Heart left ventricle (tissue), 16 donors: Measurements from ENCODE around the gene AKAP8. TPM values are rescaled to one million over a fixed set of nuclear protein-coding genes. Genes with fewer than 3 reads are reported as not detected.
A peak's percentile ranks its signal among the peaks of the same experiment; 100 is the strongest.
"Not testable (repeated sequence)": the region's sequence is repeated elsewhere in the genome, so short reads cannot be mapped to it uniquely, and the experiment has no call there.

Experiments
- ATAC-seq, 4 donors: fragments of 200-7000 bp; cut with Tn5 transposase; one replicate each; pipeline ENCODE4 v1.9.1; 2020 to 2022; ENCODE audit warnings: moderate library complexity in 4 of 4, mild to moderate bottlenecking in 3 of 4, moderate number of reproducible peaks in 1 of 4
- DNase-seq, 5 donors: peaks; one replicate each; pipeline ENCODE4 v3.0.0-alpha.2; 2020
- H3K27ac ChIP-seq, 12 donors: fragments of 200-600 bp; sonication (generic) in 4 of 12; one replicate each; pipeline versions ENCODE4 v1.5.0 to v1.8.0; 2016 to 2022; ENCODE audit warnings: mild to moderate bottlenecking in 2 of 12
- H3K27me3 ChIP-seq, 9 donors: fragments of 200-600 bp; sonication (generic) in 2 of 9; one replicate each; pipeline versions ENCODE4 v1.5.1 to v1.8.0; 2016 to 2022; ENCODE audit warnings: mild to moderate bottlenecking in 3 of 9
- H3K36me3 ChIP-seq, 9 donors: fragments of 200-600 bp; sonication (generic) in 2 of 9; one replicate each; pipeline versions ENCODE4 v1.5.0 to v1.8.0; 2018 to 2022; ENCODE audit warnings: mild to moderate bottlenecking in 2 of 9
- H3K4me1 ChIP-seq, 12 donors: fragments of 200-600 bp; sonication (generic) in 4 of 12; one replicate each; pipeline versions ENCODE4 v1.5.0 to v1.8.0; 2016 to 2022; ENCODE audit warnings: mild to moderate bottlenecking in 3 of 12
- H3K4me3 ChIP-seq, 12 donors: fragments of 200-600 bp; sonication (generic) in 4 of 12; one replicate each; pipeline versions ENCODE4 v1.5.0 to v1.8.0; 2017 to 2022; ENCODE audit warnings: mild to moderate bottlenecking in 9 of 12, moderate library complexity in 4 of 12
- H3K9me3 ChIP-seq, 12 donors: fragments of 200-600 bp; sonication (generic) in 4 of 12; one replicate each; pipeline versions ENCODE4 v1.5.0 to v1.8.0; 2016 to 2022; ENCODE audit warnings: mild to moderate bottlenecking in 1 of 12
- CTCF ChIP-seq, 12 donors: fragments of 200-600 bp; sonication (generic) in 4 of 12; IDR thresholded peaks; one replicate each; pipeline versions ENCODE4 v1.5.0 to v1.8.0; 2018 to 2022; ENCODE audit warnings: antibody characterized with exemption in 12 of 12, mild to moderate bottlenecking in 5 of 12
- POLR2A ChIP-seq, 2 donors: fragments of 450-650 bp; IDR thresholded peaks; one replicate each; pipeline ENCODE4 v1.6.1; 2017; ENCODE audit warnings: antibody characterized with exemption in 2 of 2, mild to moderate bottlenecking in 2 of 2, moderate library complexity in 2 of 2
- WGBS, 4 donors: extraction: QIAGEN DNeasy Blood & Tissue Kit in 2 of 4; methylation state at CpG; one replicate each; pipeline versions ENCODE4 v1.1.5 to v1.1.7; 2013 to 2018; 5-methylcytosine and 5-hydroxymethylcytosine counted together
- intact Hi-C, 10 donors: fragments of 100-400 bp; cut with DNase I; formaldehyde crosslinking; loops; one replicate each; pipeline versions ENCODE4 v1.11.1 to v1.14.2; 2022
- polyA plus RNA-seq, 2 donors: library from polyadenylated mRNA; stranded (reverse); fragments of 200-250 nt; gene quantifications; one replicate each; pipeline ENCODE4 v1.2.3, GENCODE V29; 2013
- total RNA-seq, 9 donors: library from RNA; depleted of rRNA in 2 of 9; stranded (reverse); fragments of >200 nt in 2 of 9; fragmentation: NEBNext Ultra II Directional in 3 of 9; extraction: Animal tissue kit (Norgen Biotek cat#: 25700) in 3 of 9; gene quantifications; one replicate each; pipeline versions ENCODE4 v1.1.0 to v1.2.4, GENCODE V29; 2016 to 2023
- donor health status: ischemic (EF 13 %, LVEDD 7.1; RV severe dilation, severe dysfunction).
- donor health status: healthy with polysubstance abuse.
- donor health status: DM: no; HTN: yes; CAD: no.
- donor health status: DM: no; HTN: no; CAD: no.
- donor health status: ischemic (EF 25% LVEDD 6.9; RV normal size, moderate dysfunction).
- donor health status: ischemic (EF 25% LVEDD 5.7; RV mildly dilated, moderate dysfunction).
- donor health status: healthy.
- donor health status: DM: yes; HTN: yes; CAD: no.
- donor health status: ischemic (EF 35%, LVEDD 5.7; RV mildly dilated, moderate dysfunction).
- donor health status: nonischemic (EF 11% LVEDD 7.7; RV severe dilation, severe dysfunction).
- donor health status: DM: yes; HTN: yes; CAD: no.
- donor health status: PGD.
- donor health status: ischemic (EF 29% LVEDD 5.4; RV normal size, mild dysfunction).
- donor health status: nonischemic (EF 23%, LVEDD 6.1; RV moderate dilation, normal function).

AKAP8 gene
- total and polyA plus RNA-seq, 11 donors = 9.6 to 24.8 (median 18.8) TPM

DNA sequence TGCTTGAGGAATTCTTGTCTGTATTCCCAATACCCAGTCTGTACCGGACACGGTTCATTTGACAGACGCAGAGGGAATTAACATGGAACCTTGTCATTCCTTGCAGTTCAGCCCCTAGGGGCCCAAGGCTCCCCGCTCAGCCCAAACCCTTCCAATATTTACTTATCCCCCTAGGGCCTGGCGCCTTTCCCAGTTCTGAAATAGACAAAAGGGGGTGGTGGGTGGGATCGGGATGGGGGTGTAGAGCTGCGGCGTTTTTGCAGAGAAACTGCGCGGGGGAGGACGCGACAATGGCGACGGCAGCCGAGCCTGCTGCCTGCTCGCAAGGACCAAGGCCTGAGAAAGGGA lies 38.6 kb upstream of the AKAP8 start:
- Histone ChIP-seq H3K9me3 (no peaks in the 10 kb centered on the region), H3K4me1 (peaks cover 6 to 64% (median 45%) of the 10 kb centered on the region in 12 donors), H3K4me3 (peak overlapping the region; percentile 75 to 100 (median 93)), H3K36me3 (peaks cover 0 to 38% (median 15%) of the 10 kb centered on the region in 9 donors), H3K27me3 (no peaks in the 10 kb centered on the region), H3K27ac (peak overlapping the region; percentile 71 to 95 (median 91))
- intact Hi-C loops = loop anchor here in 7 of 10 donors (2.0 to 10.0 kb wide), 5 partner anchors 33 to 243 kb away; partner anchors contain the start of gene AKAP8 (in 2 of the 7)
- WGBS, 4 donors = 0 to 1% (median 1%) methylated on average over 16 of the region's 16 CpGs
- peak in 3 of 5 donors; percentile 30 to 57 (median 40) for DNase-seq
- TF ChIP-seq CTCF (IDR thresholded peaks at IDR 0.05) (no peak), POLR2A (IDR thresholded peaks at IDR 0.05) (no peak)
- peak in 1 of 4 donors; percentile 0 for ATAC-seq

GRCh38 chr19:15417699-15418098 lies 38.1 kb upstream of the AKAP8 start:
- DNase-seq (peak in 3 of 5 donors; percentile 21 to 39 (median 26)), ATAC-seq (no peak)
- peak overlapping the region; percentile 75 to 100 (median 93) for H3K4me3 ChIP-seq
- H3K27me3 ChIP-seq = no peaks in the 10 kb centered on the region
- TF ChIP-seq CTCF (IDR thresholded peaks at IDR 0.05) (no peak), POLR2A (IDR thresholded peaks at IDR 0.05) (no peak)
- H3K4me1 ChIP-seq = peaks cover 6 to 65% (median 48%) of the 10 kb centered on the region in 12 donors
- peak overlapping the region in 10 of 12 donors; percentile 83 to 95 (median 92) for H3K27ac ChIP-seq
- H3K9me3 ChIP-seq = no peaks in the 10 kb centered on the region
- intact Hi-C loops = loop anchor here in 7 of 10 donors (2.0 to 10.0 kb wide), 5 partner anchors 33 to 243 kb away; partner anchors contain the start of gene AKAP8 (in 2 of the 7)
- peaks cover 0 to 33% (median 13%) of the 10 kb centered on the region in 9 donors for H3K36me3 ChIP-seq
- 5 to 11% (median 7%) methylated on average over 9 of the region's 9 CpGs for WGBS, 4 donors

GRCh38 chr19:15412832-15413231 lies 33.2 kb upstream of the AKAP8 start:
- 65 to 79% (median 69%) methylated on average over 4 of the region's 4 CpGs for WGBS, 4 donors
- H3K27me3 ChIP-seq = no peaks in the 10 kb centered on the region
- H3K9me3 ChIP-seq = no peaks in the 10 kb centered on the region
- no peak for DNase-seq
- no peak for ATAC-seq
- peak overlapping the region in 2 of 12 donors; percentile 23 to 45 for H3K27ac ChIP-seq
- no peak overlapping the region for H3K4me3 ChIP-seq
- intact Hi-C loops = loop anchor here in 2 of 10 donors (10.0 kb wide), 2 partner anchors 148 to 238 kb away; no protein-coding TSS in a partner anchor
- peaks cover 0 to 55% (median 38%) of the 10 kb centered on the region in 9 donors for H3K36me3 ChIP-seq
- TF ChIP-seq CTCF (IDR thresholded peaks at IDR 0.05) (no peak), POLR2A (IDR thresholded peaks at IDR 0.05) (no peak)
- peaks cover 11 to 87% (median 67%) of the 10 kb centered on the region in 12 donors for H3K4me1 ChIP-seq

GRCh38 chr19:15411351-15411750 lies 31.8 kb upstream of the AKAP8 start:
- not testable (repeated sequence) for H3K27me3 ChIP-seq, H3K9me3 ChIP-seq, H3K4me3 ChIP-seq
- Histone ChIP-seq H3K4me1 (peaks cover 6 to 79% (median 63%) of the 10 kb centered on the region in 12 donors), H3K36me3 (peaks cover 0 to 62% (median 41%) of the 10 kb centered on the region in 9 donors), H3K27ac (peak overlapping the region in 1 of 12 donors; percentile 25)
- intact Hi-C loops = loop anchor here in 2 of 10 donors (10.0 kb wide), 2 partner anchors 147 to 237 kb away; no protein-coding TSS in a partner anchor
- DNase-seq (peak in 2 of 5 donors; percentile 8 to 31), ATAC-seq (peak in 1 of 4 donors; percentile 15)
- 83 to 95% (median 87%) methylated on average over 2 of the region's 2 CpGs for WGBS, 4 donors
